Body of pancreas (tissue), 4 donors: ENCODE measurements around the gene URB1. TPM values are rescaled to one million over a fixed set of nuclear protein-coding genes. Genes with fewer than 3 reads are reported as not detected.
A peak's percentile ranks its signal among the peaks of the same experiment; 100 is the strongest.

ENCODE experiments used
- ATAC-seq: fragments of 150-250 bp; one replicate; pipeline ENCODE4 v1.9.1; 2016
- DNase-seq, 4 donors: peaks; one replicate each; pipeline ENCODE4 v3.0.0-alpha.2; 2019
- H3K27ac ChIP-seq, 4 donors: fragments of 200-600 bp; sonication (generic); 1 replicate in 3 of 4; 2 replicates in 1 of 4; pipeline versions ENCODE4 v1.5.1 to v1.6.1; 2016 to 2019; ENCODE audit warnings: mild to moderate bottlenecking in 1 of 4, mixed read lengths in 1 of 4, moderate library complexity in 1 of 4
- H3K27me3 ChIP-seq, 2 donors: fragments of 200-600 bp; sonication (generic); one replicate each; pipeline ENCODE4 v1.6.0; 2016; ENCODE audit warnings: mild to moderate bottlenecking in 1 of 2
- H3K36me3 ChIP-seq, 2 donors: fragments of 200-600 bp; sonication (generic); replicated peaks in 1 of 2; 2 replicates each; pipeline ENCODE4 v1.5.1; 2016; ENCODE audit warnings: low read depth in 2 of 2; ENCODE audit not compliant: insufficient read depth in 1 of 2
- H3K4me1 ChIP-seq: fragments of 200-600 bp; sonication (generic); one replicate; pipeline ENCODE4 v1.6.0; 2016
- H3K4me3 ChIP-seq, 2 donors: fragments of 200-600 bp; sonication (generic); 1 replicate in 1 of 2; 2 replicates in 1 of 2; pipeline ENCODE4 v1.5.1; 2016 to 2019
- H3K9me3 ChIP-seq, 3 donors: fragments of 200-600 bp; sonication (generic); 1 replicate in 2 of 3; 2 replicates in 1 of 3; pipeline ENCODE4 v1.5.1; 2016
- POLR2A ChIP-seq, 3 donors: fragments of 450-650 bp; IDR thresholded peaks; one replicate each; pipeline ENCODE4 v1.6.1; 2016; ENCODE audit warnings: antibody characterized with exemption in 3 of 3, mild to moderate bottlenecking in 2 of 3
- WGBS, 2 donors: methylation state at CpG; one replicate each; pipeline ENCODE4 v1.1.5; 2017; 5-methylcytosine and 5-hydroxymethylcytosine counted together
- intact Hi-C: fragments of 100-400 bp; cut with DNase I; formaldehyde crosslinking; loops from one replicate; pipeline ENCODE4 v1.15.1; 2023
- total RNA-seq, 2 donors: library from RNA; depleted of rRNA; stranded (reverse); fragments of >200 nt; gene quantifications; one replicate each; pipeline ENCODE4 v1.1.0, GENCODE V29; 2016
- TF ChIP-seq, protein P1 (sequence below), 7 experiments: fragments of 450-650 bp in 4 of 7; fragments of 200-600 bp in 3 of 7; sonication (generic) in 3 of 7; IDR thresholded peaks; one replicate each; pipeline ENCODE4 v1.5.1; 2016 to 2019; ENCODE audit warnings: antibody characterized with exemption in 7 of 7

URB1 gene
- total RNA-seq, 2 donors from 2014 or later, result 10.1 to 11.2 TPM

DNA sequence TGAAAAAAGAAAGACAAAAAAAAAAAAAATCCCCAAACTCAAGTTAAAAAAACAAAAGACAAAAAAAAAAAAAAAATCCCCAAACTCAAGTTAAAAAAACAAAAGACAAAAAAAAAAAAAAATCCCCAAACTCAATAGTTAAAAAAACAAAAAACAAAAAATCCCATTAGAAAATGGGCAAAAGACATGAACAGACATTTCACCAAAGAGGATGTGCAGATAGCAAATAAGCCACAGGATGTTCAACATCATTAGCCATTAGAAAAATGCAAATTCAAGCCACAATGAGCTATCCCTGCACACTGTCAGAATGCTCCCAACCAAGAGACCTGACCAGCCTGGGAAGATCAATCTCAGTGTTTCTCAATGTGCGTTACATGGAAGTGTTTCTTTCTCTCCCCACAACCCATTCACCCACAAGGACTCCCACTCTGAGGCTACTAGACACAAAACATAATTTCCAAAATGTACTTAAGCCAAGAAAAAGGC is 60.3 kb downstream of the URB1 start:
- peaks cover 3 to 17% of the 10 kb centered on the region in 2 donors for H3K36me3 ChIP-seq
- ATAC-seq, result no peak
- TF ChIP-seq, protein P1, sequence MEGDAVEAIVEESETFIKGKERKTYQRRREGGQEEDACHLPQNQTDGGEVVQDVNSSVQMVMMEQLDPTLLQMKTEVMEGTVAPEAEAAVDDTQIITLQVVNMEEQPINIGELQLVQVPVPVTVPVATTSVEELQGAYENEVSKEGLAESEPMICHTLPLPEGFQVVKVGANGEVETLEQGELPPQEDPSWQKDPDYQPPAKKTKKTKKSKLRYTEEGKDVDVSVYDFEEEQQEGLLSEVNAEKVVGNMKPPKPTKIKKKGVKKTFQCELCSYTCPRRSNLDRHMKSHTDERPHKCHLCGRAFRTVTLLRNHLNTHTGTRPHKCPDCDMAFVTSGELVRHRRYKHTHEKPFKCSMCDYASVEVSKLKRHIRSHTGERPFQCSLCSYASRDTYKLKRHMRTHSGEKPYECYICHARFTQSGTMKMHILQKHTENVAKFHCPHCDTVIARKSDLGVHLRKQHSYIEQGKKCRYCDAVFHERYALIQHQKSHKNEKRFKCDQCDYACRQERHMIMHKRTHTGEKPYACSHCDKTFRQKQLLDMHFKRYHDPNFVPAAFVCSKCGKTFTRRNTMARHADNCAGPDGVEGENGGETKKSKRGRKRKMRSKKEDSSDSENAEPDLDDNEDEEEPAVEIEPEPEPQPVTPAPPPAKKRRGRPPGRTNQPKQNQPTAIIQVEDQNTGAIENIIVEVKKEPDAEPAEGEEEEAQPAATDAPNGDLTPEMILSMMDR (IDR thresholded peaks at IDR 0.05), result no peak
- no peak for TF ChIP-seq POLR2A (IDR thresholded peaks at IDR 0.05)

DNA sequence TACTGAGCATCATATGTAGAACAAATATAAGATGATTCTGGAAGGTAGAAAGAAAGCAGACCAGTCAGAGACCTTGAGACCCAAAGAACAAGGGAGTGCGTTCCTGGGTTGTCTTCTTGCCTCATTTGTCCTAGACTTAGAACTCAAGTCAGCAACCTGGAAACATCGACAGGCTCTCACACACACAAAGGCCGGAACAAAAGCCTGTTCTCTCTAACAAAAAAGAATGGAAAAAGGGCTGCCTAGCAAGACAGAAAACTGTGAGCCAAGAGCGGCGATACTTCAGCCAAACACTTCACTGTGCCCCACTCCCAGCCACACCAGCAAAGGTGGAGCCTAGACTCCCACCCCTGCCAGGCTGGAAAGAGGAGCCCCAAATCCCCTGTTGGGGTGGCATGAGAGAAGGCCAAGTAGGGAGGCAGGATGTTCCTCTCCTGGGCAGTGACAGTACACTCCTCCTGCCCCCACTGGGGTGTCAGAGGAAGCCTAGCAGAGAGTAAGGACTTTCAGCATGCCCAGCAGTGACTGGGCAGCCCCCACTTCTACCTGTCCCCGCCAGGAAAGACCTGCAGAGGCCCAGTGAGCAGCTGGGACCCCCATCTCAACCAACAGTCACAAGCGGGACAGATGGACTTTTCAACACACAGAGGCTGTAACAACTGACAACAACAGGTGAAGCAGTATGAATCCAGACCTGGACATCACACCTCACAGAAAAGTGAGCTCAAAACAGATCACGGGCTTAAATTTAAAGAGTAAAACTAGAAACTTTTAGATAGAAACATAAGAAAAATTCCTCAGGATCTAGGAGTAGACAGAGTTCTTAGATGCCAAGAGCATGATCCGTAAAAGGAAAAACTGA is 61.1 kb downstream of the URB1 start:
- TF ChIP-seq, protein P1 (IDR thresholded peaks at IDR 0.05), result no peak
- TF ChIP-seq POLR2A (IDR thresholded peaks at IDR 0.05), result no peak
- H3K4me3 ChIP-seq, result no peak overlapping the region
- ATAC-seq (no peak), DNase-seq (peak in 1 of 4 donors; percentile 0)
- H3K27me3 ChIP-seq, result no peaks in the 10 kb centered on the region
- H3K9me3 ChIP-seq, result no peaks in the 10 kb centered on the region
- WGBS, 2 donors, result 91% methylated on average over 9 of the region's 9 CpGs
- intact Hi-C loops, result no loop called here
- H3K27ac ChIP-seq, result no peak overlapping the region
- no peaks in the 10 kb centered on the region for H3K4me1 ChIP-seq
- peaks cover 1 to 15% of the 10 kb centered on the region in 2 donors for H3K36me3 ChIP-seq

More for the DNA sequence above, 60.3 kb downstream of the URB1 start:
- no peak overlapping the region for H3K27ac ChIP-seq
- no peaks in the 10 kb centered on the region for H3K9me3 ChIP-seq
- no peaks in the 10 kb centered on the region for H3K27me3 ChIP-seq
- WGBS, 2 donors, result 91 to 100% methylated on average over 1 of the region's 1 CpG
- H3K4me1 ChIP-seq, result no peaks in the 10 kb centered on the region
- intact Hi-C loops, result no loop called here
- no peak overlapping the region for H3K4me3 ChIP-seq
- DNase-seq, result no peak

DNA sequence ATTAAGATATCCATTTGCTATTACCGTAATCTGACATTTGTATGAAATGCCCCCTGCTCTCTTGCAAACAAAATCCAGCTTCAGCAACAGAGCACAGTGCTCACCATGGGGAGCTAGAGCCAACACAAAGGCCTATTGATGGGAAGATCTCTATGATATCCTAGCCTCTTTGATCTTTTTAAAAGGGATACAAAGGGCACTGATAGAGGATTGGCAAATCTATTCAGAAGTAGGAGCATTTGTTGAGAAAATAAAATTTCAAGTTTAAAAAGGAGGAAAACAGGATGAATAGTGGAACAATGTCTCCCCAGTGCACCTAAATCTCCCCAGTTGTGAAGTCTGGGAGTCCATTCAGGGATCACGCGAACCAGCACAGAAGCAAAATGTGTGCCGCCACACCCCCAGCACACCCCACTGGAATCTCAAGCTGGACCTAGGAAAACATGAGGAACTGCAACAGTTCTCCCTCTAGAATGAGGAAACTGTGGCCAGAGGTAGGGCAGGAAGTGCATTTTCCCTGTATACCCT is 62.0 kb downstream of the URB1 start:
- Histone ChIP-seq H3K4me3 (no peak overlapping the region), H3K27ac (no peak overlapping the region), H3K9me3 (no peaks in the 10 kb centered on the region), H3K4me1 (no peaks in the 10 kb centered on the region), H3K36me3 (peaks cover 0 to 17% of the 10 kb centered on the region in 2 donors), H3K27me3 (no peaks in the 10 kb centered on the region)
- intact Hi-C loops, result no loop called here
- DNase-seq (no peak), ATAC-seq (no peak)
- TF ChIP-seq, protein P1 (IDR thresholded peaks at IDR 0.05), result no peak
- TF ChIP-seq POLR2A (IDR thresholded peaks at IDR 0.05), result no peak
- 90 to 96% methylated on average over 4 of the region's 4 CpGs for WGBS, 2 donors

DNA sequence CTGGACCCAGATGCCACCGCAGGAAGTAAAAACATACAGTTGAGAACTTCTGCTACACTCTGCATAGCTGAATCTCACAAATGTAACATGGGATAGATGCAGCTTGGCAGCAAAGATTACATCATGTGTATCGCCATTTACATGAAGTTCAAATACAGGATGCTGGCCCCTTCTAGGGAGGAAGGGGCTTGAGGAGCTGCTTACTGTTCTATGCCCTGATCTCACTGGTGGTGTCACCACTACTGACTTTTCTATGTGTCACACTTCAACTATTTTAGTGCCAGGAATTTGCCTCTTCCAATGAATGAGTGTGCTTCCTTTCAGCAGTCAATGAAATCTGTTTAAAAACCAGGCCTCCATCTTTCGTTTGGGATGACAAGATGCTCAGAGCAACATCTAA is 63.0 kb downstream of the URB1 start:
- no peaks in the 10 kb centered on the region for H3K4me1 ChIP-seq
- H3K9me3 ChIP-seq, result no peaks in the 10 kb centered on the region
- ATAC-seq (no peak), DNase-seq (no peak)
- intact Hi-C loops, result no loop called here
- TF ChIP-seq, protein P1 (IDR thresholded peaks at IDR 0.05), result no peak
- TF ChIP-seq POLR2A (IDR thresholded peaks at IDR 0.05), result no peak
- H3K27me3 ChIP-seq, result no peaks in the 10 kb centered on the region
- no peak overlapping the region for H3K27ac ChIP-seq
- H3K4me3 ChIP-seq, result no peak overlapping the region
- peaks cover 0 to 19% of the 10 kb centered on the region in 2 donors for H3K36me3 ChIP-seq
- 81 to 84% methylated on average over 3 of the region's 3 CpGs for WGBS, 2 donors
